Epidermal melanocyte (primary cell): ENCODE measurements around the gene CBFA2T2.
A peak's percentile ranks its signal among the peaks of the same experiment; 100 is the strongest.
"Not testable (repeated sequence)": the region's sequence is repeated elsewhere in the genome, so short reads cannot be mapped to it uniquely, and the experiment has no call there.

Experiments used
- DNase-seq: peaks from one replicate; pipeline ENCODE4 v3.0.0; 2011; ENCODE audit warnings: low spot score; ENCODE audit not compliant: insufficient read length

The CBFA2T2 gene

GRCh38 chr20:33506576-33506975, 16.7 kb downstream of the CBFA2T2 start:
- no peak for DNase-seq

GRCh38 chr20:33507461-33507860, 17.6 kb downstream of the CBFA2T2 start:
- DNase-seq: no peak

GRCh38 chr20:33508015-33508414, 18.1 kb downstream of the CBFA2T2 start:
- DNase-seq: not testable (repeated sequence)

GRCh38 chr20:33509057-33509456, 19.2 kb downstream of the CBFA2T2 start:
- not testable (repeated sequence) for DNase-seq

- not testable (repeated sequence) for DNase-seq
Observed at GRCh38 chr20:33511876-33512275, 22.0 kb downstream of the CBFA2T2 start.

GRCh38 chr20:33515569-33516216, 25.8 kb downstream of the CBFA2T2 start:
- DNase-seq: no peak

- no peak for DNase-seq
Observed at GRCh38 chr20:33516882-33517281, 27.0 kb downstream of the CBFA2T2 start.

GRCh38 chr20:33518071-33518470, 28.2 kb downstream of the CBFA2T2 start:
- no peak for DNase-seq

GRCh38 chr20:33521461-33521860, 31.6 kb downstream of the CBFA2T2 start:
- no peak for DNase-seq

- DNase-seq: no peak
Observed at GRCh38 chr20:33522256-33522820, 32.4 kb downstream of the CBFA2T2 start.

- no peak for DNase-seq
Observed at GRCh38 chr20:33524261-33524660, 34.4 kb downstream of the CBFA2T2 start.

GRCh38 chr20:33526769-33527168, 36.9 kb downstream of the CBFA2T2 start:
- no peak for DNase-seq

GRCh38 chr20:33531047-33531877, 41.4 kb downstream of the CBFA2T2 start:
- DNase-seq: peak; percentile 38

GRCh38 chr20:33531885-33532284, 42.0 kb downstream of the CBFA2T2 start:
- no peak for DNase-seq

- no peak for DNase-seq
Observed at GRCh38 chr20:33532753-33533459, 43.0 kb downstream of the CBFA2T2 start.

- not testable (repeated sequence) for DNase-seq
Observed at GRCh38 chr20:33535717-33536116, 45.8 kb downstream of the CBFA2T2 start.

- DNase-seq: no peak
Observed at GRCh38 chr20:33537608-33538007, 47.7 kb downstream of the CBFA2T2 start.

GRCh38 chr20:33539129-33539528, 49.2 kb downstream of the CBFA2T2 start:
- DNase-seq: peak; percentile 26

- DNase-seq: no peak
Observed at GRCh38 chr20:33540427-33540826, 50.5 kb downstream of the CBFA2T2 start.

- no peak for DNase-seq
Observed at GRCh38 chr20:33541074-33541473, 51.2 kb downstream of the CBFA2T2 start.

- DNase-seq: no peak
Observed at GRCh38 chr20:33541797-33542196, 51.9 kb downstream of the CBFA2T2 start.

GRCh38 chr20:33545763-33546162, 55.9 kb downstream of the CBFA2T2 start:
- DNase-seq: no peak
